GM21423 (cell line): ENCODE measurements around the gene DHDDS.
"Not testable (repeated sequence)": the region's sequence is repeated elsewhere in the genome, so short reads cannot be mapped to it uniquely, and the experiment has no call there.

ENCODE experiments used
- ATAC-seq: cut with Tn5 transposase; IDR thresholded peaks from one replicate; pipeline ENCODE4 v1.9.1; 2021; ENCODE audit warnings: mild to moderate bottlenecking, moderate library complexity; ENCODE audit not compliant: unreplicated experiment

The DHDDS gene

DNA sequence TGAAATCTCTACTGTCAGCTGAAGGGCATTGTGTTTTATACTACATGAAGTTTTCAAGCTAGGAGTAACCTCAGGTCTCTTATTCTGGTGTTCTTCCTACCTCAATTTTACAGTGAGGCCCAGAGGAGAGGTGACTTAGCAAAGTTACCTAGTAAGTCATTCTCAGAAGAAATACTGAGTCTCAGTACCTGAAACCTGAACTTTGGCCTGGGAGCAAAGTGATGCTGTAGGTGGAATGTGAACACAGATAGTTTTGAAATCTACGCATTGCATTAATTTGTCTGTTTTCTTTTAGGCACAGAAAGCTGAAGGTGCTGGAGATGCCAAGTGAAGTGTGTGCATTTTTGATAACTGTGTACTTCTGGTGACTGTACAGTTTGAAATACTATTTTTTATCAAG, 42.7 kb downstream of the DHDDS start:
- no peak for ATAC-seq

DNA sequence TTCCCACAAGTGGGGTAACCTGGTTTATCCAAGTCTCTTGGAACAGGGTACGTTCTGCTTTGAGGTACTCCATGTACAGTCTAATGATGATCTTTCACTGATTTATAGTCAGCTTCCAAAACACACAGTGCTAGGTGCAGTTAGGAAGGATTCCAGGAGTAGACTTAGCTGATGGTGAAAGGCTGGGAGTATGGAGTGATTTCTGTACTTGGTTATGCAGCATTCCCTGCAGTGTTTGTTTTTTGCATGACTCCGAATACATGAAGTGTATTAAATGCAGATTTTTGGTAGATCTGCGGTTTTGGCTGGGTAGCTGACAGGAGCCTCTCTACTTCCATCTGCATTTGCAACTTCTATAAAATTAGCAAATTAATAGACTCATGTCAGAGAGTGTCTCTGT, 43.9 kb downstream of the DHDDS start:
- ATAC-seq, result no peak

DNA sequence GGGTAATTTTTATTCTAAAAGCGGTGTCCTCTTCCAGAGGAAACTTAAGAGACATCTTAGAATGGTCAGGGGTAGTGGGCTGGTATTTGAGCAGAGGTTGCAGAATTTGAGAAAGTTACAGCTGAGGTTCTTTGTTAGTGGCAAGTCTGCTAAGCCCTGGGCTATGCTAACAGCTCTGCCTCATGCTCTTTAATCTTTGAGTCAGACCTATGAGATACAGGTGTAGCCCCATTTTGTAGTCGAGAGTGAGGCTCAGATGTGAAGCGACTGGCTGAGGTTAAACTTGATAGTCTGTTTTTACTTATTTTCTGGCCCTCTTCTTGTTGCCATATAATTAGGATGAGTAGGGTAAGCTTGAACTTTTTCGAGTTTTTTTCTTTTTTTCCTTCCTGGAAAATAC, 44.8 kb downstream of the DHDDS start:
- no peak for ATAC-seq

DNA sequence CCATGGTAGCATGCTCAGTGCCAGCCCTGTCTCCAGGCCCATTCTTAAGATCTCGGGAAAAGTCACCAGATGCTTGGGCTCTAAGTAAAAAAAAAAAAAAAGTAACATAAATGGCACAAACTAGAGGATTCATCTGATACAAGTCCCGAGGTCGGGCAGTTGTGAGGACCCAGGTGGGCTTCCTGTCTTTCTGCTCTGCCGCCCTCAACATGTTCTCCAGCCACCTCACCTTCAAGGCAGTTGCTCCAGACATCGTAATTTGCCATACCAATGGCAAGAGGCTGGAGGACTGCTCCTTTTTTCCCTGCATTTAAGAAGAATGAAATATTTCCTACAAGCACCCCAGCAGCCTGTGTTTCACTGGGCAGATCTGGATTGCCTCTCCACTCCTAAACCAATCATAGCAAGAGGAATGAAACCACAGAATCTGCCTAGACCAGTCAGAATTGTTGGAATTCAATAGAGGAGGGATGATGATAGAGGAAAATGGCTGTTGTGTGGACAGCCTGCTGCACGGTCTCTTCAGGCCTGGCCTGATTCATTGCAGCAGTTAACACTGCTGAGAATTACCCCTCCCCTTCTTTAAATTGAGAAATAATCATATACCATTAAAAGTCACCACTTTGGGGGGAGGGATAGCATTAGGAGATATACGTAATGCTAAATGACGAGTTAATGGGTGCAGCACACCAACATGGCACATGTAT, 45.5 kb downstream of the DHDDS start:
- no peak for ATAC-seq

DNA sequence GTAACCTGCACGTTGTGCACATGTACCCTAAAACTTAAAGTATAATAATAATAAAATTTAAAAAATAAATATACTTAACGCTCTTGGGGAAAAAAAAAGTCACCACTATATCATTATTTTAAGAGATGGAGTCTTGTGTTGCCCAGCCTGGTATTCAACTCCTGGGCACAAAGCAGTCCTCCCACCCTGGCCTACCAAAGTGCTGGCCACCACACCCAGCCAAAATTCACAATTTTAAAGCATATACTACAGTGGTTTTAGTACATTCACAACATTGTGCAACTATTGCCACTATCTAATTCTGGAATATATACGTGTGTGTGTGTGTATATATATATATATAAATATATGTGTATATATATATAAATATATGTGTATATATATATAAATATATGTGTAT, 46.0 kb downstream of the DHDDS start:
- no peak for ATAC-seq

DNA sequence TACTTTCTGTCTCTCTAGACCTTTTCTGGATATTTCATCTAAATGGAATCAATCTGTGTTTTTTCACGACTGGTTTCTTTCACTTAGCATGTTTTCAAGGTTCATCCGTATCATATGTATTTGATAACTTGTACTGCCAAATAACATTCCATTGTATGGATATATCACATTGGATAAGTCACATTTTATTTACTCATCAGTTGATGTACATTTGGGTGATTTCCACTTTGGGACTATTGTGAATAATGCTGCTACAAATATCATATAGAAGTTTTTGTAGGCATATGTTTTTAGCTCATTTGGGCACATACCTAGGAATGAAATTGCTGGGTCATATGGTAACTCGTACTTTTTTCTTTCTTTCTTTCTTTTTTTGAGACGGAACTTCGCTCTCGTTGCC, 46.9 kb downstream of the DHDDS start:
- no peak for ATAC-seq

DNA sequence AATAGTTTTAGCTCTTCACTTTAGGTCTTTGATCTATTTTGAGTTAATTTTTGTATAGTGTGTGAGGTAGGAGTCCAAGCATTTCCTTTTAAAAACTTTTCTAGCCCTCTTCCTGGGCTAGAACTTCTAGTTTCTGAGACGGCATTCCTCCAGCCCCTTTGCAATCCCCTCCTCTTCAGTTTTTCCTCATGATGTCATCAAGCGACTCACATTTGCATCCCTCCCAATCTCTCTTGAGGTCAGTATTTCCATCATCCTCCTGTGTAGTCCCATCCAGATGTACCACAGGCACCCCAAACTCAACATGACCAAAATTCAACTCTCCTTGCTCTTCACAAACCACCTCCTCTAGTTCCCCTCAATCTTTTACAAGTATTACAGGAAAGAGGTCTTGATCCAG, 50.8 kb downstream of the DHDDS start:
- ATAC-seq, result no peak

DNA sequence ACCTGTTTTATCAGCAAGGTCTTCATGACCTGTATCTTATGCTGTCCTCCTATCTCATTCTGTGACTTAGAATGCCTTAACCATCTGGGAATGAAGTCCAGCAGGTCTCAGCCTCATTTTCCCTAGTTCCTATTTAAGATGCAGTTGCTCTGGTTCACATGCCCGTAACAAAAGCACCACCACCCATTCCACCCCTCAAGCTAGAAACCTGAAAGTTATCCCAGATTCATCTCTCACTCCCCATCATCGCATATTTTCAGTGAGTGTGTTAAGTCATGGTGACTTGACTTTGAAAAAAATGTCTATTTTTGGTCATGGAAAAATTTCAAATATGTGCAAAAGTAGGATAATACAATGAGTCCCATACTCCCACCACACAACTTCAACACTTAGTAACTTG, 51.9 kb downstream of the DHDDS start:
- ATAC-seq, result no peak

DNA sequence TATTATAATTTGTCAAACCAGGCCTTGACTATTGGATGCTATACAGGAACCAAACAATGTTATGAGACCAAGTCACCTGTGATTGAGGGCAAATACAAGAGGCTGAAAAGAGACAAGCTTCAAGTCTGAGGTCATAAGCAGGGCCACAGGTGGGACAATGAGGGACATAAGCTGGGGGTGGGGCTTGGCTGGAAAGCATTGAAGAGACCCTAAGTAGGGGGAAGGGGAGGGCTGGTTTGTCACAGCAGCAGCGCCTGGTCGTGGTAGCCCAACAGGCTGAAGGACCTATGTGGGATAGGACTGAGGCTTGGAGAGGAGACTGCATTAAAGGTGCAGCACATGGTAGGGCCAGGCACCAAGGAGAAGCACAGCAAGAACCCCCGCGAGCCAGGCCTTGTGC, 58.0 kb downstream of the DHDDS start:
- no peak for ATAC-seq

DNA sequence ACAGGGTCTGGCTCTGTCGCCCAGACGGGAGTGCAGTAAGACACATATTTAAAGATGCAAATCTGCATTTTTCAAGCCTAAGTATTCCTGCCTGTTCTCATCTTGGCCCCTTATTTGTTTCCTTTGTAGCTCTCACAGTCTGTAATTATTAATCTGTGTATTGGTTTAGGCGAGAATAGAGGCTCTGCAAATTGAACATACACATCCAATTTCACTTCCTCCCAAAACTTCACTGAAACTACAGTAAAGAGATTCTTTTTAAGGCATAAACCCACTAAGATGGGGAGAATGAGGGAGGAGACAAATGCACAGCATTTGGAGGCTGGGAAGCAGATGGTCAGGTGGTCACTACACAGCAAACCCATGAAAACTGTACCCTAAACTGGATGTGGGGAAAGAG, 61.1 kb downstream of the DHDDS start:
- no peak for ATAC-seq

DNA sequence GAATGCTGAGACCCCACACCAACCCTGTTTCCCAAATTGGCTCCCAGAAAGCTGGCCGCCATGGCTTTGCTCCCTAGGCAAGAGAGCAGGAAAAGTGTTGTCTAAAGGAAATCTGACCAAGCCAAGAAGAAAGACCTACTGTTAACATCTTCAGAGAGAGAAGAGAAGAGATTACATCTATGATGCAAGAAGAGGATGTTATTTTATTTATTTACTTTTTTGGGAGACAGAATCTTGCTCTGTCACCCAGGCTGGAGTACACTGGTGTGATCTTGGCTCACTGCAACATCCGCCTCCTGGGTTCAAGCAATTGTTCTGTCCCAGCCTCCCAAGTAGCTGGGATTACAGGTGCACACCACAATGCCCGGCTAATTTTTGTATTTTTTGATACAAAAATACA, 61.8 kb downstream of the DHDDS start:
- no peak for ATAC-seq

DNA sequence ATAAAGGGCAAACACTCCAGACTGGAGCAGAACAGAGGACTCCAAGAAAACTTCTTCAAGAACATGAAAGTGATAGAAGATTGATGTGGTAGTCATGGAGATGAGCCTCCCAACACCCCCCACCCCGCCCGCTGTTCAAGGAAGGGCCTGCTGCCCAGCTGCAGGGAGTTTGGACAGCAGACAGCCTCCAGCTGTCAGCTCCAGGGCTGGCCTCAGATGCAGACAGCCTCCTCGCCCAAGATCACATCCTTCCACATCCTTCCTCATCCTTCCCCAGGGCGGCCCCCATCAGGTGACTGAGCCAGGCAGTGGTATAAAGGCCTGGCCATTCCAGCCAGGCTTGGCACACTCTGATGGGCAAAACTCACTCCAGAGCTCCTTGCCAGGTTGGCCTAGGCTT, 64.7 kb downstream of the DHDDS start:
- ATAC-seq, result no peak

DNA sequence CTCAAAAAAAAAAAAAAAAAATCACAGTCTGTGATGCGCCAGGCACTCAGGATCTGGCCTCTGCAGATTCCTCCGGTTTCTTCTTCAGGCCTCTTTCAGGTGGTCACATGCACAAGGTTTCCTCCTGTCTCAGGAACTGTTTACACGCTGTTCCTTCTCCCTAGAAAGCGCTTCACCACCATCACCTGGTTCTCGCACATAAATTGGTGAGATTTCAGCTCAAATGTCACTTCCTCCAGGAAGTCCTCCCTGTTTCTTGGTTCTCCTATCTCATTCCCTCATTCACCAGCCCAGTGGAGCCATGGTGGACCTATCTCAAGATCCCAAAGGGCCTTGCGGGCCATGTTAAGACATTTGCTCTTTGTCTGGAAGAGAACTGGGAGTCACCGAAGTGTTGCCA, 66.8 kb downstream of the DHDDS start:
- no peak for ATAC-seq

DNA sequence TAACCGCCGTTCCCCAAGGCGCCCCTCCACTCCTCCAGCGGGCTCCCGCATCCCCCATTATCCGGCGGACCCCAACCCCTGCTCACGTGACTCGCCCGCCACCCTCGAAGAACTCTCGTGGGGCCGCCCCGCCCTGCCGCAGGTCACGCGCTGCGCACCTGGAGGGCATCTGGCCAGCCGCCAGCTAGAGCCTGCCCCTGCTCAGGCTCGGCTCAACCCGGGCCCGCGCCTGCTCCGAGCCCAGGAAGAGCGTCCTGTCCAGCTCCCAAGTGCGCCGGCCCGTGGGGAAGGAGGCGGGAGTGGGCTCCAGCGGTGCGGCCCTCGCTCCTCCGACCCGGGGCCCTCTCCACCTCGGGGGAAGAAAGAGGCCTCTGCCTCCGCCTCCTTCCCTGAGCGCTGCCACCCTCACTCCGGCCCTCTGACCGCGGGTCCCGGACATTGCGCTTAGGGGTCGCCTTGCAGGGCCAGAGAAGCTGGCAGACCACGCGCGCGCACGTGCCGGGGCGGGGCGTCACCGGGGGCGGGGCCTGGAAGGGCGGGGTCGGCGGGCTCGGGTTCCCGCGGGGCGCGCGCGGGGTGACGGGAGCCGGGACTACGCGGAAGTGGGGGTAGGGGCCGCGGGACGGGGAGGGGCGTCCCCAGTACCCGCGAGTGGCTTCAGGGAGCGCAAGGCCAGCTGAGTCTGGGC, 68.5 kb downstream of the DHDDS start:
- ATAC-seq, result peak; percentile 62

DNA sequence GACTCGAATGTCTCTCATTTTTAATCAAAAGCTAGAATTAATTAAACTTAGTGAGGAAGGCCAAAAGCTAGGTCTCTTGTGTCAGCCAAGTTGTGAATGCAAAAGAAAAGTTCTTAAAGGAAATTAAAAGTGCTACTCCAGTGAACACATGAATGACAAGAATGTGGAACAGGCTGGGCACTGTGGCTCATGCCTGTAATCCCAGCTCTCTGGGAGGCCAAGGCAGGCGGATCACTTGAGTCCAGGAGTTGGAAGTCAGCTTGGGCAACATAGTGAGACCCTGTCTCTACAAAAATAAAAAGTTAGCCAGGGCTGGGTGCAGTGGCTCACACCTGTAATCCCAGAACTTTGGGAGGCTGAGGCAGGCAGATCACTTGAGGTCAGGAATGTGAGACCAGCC, 78.6 kb downstream of the DHDDS start:
- ATAC-seq, result not testable (repeated sequence)

DNA sequence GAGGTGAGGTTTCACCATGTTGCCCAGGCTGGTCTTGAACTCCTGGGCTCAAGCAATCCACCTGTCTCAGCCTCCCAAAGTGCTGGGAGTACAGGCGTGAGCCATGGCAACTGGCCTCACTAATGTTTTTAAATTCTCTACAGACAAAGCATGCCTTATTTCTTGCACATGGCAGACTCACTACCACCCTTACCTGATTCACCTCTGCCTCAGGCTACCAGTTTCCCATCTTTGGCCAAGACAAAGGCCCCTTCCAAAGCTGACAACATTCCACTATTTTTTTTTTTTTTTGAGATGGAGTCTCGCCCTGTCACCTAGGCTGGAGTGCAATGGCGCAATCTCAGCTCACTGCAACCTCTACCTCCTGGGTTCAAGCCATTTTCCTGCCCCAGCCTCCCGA, 83.7 kb downstream of the DHDDS start:
- ATAC-seq, result not testable (repeated sequence)

DNA sequence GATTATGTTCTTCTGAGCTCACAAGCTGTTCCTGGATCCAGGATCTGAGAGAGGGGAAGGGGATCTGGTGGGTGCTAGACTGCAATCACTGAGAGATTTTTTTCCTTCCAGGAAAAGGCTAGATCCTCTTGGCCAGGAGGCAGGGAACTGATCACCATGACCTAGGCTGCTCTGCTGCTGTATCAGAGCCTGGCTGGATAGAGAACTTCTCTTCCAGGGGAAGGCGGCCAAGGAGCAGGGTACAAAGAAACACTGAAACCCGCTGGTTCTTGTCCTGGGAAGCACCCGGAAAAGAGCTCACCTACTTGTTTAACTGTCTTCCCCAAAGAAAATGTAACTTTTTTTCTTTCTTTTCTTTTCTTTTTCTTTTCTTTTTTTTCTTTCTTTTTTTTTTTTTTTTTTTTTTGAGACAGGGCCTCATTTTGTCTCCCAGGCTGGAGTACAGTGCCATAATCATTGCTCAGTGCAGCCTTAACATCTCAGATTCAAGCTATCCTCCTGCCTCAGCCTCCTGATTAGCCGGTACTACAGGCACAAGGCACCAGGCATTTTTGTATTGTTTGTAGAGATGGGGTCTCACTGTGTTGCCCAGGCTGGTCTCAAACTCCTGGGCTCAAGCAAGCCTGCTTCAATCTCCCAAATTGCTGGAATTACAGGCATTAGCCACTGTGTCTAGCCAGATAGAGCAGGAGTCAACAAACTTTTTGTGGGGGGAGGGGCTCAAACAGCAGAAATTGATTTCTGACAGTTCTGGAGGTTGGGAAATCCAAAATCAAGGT, 85.1 kb downstream of the DHDDS start:
- ATAC-seq, result no peak

DNA sequence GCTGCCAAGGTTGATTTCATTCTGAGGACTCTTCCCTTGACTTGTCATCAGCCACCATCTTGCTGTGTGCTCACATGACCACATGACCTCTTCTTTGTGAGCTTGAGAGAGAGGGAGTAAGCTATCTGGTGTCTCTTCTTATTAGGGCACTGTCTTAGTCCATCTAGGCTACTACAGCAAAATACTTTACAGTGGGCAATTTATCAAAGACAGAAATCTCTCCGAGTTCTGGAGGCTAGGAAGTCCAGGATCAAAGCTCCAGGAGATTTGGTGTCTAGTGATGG, 85.6 kb downstream of the DHDDS start:
- ATAC-seq, result no peak

DNA sequence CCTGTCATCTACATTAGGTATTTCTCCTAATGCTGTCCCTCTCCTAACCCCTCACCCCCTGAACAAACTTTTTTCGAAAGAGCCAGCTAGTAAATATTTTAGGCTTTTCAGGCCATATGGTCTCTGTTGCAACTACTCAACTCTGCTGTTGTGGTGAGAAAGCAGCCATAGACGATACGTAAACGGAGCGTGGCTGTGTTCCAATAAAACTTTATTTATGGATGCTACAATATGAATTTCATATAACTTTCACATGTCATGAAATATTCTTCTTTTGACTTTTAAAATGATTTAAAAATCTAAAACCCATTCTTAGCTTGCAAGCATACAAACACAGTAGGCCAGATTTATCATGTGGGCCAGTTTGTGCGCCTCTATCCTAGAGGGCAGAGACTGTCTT, 86.2 kb downstream of the DHDDS start:
- no peak for ATAC-seq

DNA sequence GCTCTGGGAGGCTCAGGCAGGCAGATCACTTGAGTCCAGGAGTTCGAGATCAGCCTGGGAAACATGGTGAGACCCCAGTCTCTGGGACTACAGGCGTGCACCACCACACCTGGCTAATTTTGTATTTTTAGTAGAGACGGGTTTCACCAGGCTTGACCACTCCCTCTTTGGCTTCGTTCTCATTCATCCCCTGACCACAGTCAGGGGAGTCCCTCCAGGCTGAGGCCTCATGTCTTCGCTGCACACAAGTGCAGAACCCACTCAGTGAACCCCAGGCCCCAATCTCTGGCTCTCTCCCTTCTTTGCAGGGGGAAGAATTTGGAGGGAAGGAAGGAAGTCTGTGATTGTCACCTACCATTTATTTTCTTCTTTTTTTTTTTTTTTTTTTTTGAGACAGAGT, 88.2 kb downstream of the DHDDS start:
- ATAC-seq, result no peak
